ENCODE data around the gene CARNS1. TPM values are rescaled to one million over a fixed set of nuclear protein-coding genes. Genes with fewer than 3 reads are reported as not detected.

The CARNS1 gene
- polyA plus RNA-seq, 1 donor from 2014 or later = not detected

DNA sequence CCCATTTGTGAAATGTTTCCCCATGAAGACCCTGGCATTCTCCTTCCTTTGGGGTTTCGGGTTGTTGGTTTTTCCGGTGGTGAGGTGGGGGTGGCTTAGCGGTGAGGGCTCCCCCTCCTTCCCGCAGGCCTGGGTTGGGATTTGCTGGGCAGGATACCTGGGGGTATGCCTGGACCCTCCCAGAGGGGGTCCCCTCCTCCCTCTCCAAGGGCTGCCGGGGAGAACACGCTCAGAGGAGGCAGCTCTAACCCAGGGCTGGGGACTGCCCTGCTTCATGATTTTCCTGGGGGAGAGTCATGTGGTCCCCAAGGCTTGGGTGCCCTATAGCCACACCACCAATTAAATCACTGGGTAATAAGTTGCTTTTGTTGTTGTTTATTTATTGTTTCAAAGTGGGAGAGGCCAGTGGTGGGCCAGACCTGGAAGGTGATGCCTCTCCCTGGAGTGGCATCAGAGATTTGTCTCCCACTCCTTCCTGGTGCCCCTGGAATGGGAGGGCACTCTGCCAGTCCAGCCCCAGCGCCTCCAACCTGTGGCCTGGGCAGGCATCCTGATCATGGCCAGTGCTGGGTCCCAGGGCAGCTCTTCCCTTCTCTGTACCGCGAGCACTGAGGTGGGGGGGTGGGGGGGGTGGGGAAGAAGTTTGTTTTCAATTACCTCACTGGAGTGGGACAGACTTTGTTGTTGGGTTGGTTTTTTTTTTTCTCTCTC, 40.8 kb upstream of the CARNS1 start:
- Histone ChIP-seq H3K27ac (ENCODE audit: low read length) (no peak overlapping the region), H3K79me2 (replicated peaks; ENCODE audit: insufficient read depth, low read length) (no peaks in the 10 kb centered on the region), H3K9me2 (ENCODE audit: insufficient read depth, low read length) (no peaks in the 10 kb centered on the region), H2AFZ (ENCODE audit: low read depth, low read length) (no peak overlapping the region), H4K20me1 (ENCODE audit: insufficient read depth) (no peaks in the 10 kb centered on the region), H3K4me3 (ENCODE audit: low read length) (no peak overlapping the region), H3K36me3 (ENCODE audit: insufficient read depth, low read length) (no peaks in the 10 kb centered on the region), H3K9me3 (ENCODE audit: low read length) (no peaks in the 10 kb centered on the region), H3K9ac (ENCODE audit: low read length) (no peak overlapping the region), H3F3A (ENCODE audit: insufficient read depth, low read length, poor library complexity, severe bottlenecking) (no peaks in the 10 kb centered on the region), H3K27me3 (ENCODE audit: insufficient read depth, low read depth, low read length) (peaks cover 42% of the 10 kb centered on the region), H3K4me2 (ENCODE audit: low read length) (no peak overlapping the region)
- no peak for TF ChIP-seq EZH2 (IDR thresholded peaks at IDR 0.05; ENCODE audit: borderline replicate concordance, insufficient read depth, low read length, poor library complexity, severe bottlenecking)
- TF ChIP-seq, protein P1, sequence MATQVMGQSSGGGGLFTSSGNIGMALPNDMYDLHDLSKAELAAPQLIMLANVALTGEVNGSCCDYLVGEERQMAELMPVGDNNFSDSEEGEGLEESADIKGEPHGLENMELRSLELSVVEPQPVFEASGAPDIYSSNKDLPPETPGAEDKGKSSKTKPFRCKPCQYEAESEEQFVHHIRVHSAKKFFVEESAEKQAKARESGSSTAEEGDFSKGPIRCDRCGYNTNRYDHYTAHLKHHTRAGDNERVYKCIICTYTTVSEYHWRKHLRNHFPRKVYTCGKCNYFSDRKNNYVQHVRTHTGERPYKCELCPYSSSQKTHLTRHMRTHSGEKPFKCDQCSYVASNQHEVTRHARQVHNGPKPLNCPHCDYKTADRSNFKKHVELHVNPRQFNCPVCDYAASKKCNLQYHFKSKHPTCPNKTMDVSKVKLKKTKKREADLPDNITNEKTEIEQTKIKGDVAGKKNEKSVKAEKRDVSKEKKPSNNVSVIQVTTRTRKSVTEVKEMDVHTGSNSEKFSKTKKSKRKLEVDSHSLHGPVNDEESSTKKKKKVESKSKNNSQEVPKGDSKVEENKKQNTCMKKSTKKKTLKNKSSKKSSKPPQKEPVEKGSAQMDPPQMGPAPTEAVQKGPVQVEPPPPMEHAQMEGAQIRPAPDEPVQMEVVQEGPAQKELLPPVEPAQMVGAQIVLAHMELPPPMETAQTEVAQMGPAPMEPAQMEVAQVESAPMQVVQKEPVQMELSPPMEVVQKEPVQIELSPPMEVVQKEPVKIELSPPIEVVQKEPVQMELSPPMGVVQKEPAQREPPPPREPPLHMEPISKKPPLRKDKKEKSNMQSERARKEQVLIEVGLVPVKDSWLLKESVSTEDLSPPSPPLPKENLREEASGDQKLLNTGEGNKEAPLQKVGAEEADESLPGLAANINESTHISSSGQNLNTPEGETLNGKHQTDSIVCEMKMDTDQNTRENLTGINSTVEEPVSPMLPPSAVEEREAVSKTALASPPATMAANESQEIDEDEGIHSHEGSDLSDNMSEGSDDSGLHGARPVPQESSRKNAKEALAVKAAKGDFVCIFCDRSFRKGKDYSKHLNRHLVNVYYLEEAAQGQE (IDR thresholded peaks at IDR 0.05; ENCODE audit: borderline replicate concordance) = no peak
- TF ChIP-seq, protein P2, sequence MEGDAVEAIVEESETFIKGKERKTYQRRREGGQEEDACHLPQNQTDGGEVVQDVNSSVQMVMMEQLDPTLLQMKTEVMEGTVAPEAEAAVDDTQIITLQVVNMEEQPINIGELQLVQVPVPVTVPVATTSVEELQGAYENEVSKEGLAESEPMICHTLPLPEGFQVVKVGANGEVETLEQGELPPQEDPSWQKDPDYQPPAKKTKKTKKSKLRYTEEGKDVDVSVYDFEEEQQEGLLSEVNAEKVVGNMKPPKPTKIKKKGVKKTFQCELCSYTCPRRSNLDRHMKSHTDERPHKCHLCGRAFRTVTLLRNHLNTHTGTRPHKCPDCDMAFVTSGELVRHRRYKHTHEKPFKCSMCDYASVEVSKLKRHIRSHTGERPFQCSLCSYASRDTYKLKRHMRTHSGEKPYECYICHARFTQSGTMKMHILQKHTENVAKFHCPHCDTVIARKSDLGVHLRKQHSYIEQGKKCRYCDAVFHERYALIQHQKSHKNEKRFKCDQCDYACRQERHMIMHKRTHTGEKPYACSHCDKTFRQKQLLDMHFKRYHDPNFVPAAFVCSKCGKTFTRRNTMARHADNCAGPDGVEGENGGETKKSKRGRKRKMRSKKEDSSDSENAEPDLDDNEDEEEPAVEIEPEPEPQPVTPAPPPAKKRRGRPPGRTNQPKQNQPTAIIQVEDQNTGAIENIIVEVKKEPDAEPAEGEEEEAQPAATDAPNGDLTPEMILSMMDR (IDR thresholded peaks at IDR 0.05; ENCODE audit: poor library complexity, severe bottlenecking) = no peak
- no peak for TF ChIP-seq MXI1 (conservative IDR thresholded peaks at IDR 0.05; ENCODE audit: poor library complexity, severe bottlenecking)
- TF ChIP-seq POLR2AphosphoS5 (IDR thresholded peaks at IDR 0.05) = no peak
- no peak for TF ChIP-seq RAD21 (conservative IDR thresholded peaks at IDR 0.05)
- TF ChIP-seq EP300 (conservative IDR thresholded peaks at IDR 0.05; ENCODE audit: poor library complexity, severe bottlenecking) = no peak
- TF ChIP-seq TAF1 (IDR thresholded peaks at IDR 0.05; ENCODE audit: low read depth) = no peak

DNA sequence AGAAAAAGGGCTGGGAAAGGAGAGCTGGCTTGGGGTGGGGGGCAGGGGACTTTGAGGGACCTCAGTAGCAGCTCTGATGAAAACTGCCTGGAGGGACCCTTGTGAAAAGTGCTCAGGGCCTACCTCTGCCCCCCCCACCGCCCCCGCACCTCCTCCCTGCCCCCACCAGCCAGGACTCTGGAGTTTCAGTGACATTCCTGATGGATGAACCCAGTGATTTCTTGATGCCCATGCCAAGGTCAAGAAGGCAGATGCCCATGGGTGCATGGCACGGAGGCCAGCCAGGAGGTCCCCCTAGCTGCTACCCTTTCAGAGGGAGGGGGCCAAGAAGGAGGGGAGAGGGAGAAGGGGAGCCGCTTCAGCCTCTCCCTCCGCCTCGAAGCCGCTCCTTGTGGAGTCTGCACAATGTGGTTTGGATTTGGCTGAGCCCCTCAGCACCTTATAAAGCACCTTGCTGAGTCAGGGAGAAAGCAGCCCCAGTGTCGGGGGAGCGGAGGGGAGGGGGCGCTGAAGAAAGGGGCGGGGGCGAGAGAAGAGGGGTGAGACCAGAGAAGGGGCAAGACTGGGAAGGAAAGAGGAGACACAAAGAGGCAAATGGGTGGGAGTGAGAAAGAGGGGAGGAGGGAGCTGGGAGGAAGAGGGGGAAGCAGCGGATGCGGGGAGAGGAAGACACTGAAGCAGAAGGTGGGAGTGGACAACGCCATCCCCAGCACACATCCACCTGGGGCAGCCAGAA, 40.0 kb upstream of the CARNS1 start:
- no peaks in the 10 kb centered on the region for H3F3A ChIP-seq (ENCODE audit: insufficient read depth, low read length, poor library complexity, severe bottlenecking)
- no peaks in the 10 kb centered on the region for H3K79me2 ChIP-seq (replicated peaks; ENCODE audit: insufficient read depth, low read length)
- no peaks in the 10 kb centered on the region for H3K9me3 ChIP-seq (ENCODE audit: low read length)
- no peaks in the 10 kb centered on the region for H3K9me2 ChIP-seq (ENCODE audit: insufficient read depth, low read length)
- H3K36me3 ChIP-seq (ENCODE audit: insufficient read depth, low read length) = no peaks in the 10 kb centered on the region
- H3K4me2 ChIP-seq (ENCODE audit: low read length) = no peak overlapping the region
- TF ChIP-seq POLR2AphosphoS5 (IDR thresholded peaks at IDR 0.05) = no peak
- no peak for TF ChIP-seq MXI1 (conservative IDR thresholded peaks at IDR 0.05; ENCODE audit: poor library complexity, severe bottlenecking)
- no peak for TF ChIP-seq TAF1 (IDR thresholded peaks at IDR 0.05; ENCODE audit: low read depth)
- no peak for TF ChIP-seq RAD21 (conservative IDR thresholded peaks at IDR 0.05)
- TF ChIP-seq EP300 (conservative IDR thresholded peaks at IDR 0.05; ENCODE audit: poor library complexity, severe bottlenecking) = no peak
- TF ChIP-seq, protein P2 (IDR thresholded peaks at IDR 0.05; ENCODE audit: poor library complexity, severe bottlenecking) = no peak
- TF ChIP-seq SMC3 (conservative IDR thresholded peaks at IDR 0.05; ENCODE audit: poor library complexity) = no peak
- TF ChIP-seq, protein P1 (IDR thresholded peaks at IDR 0.05; ENCODE audit: borderline replicate concordance) = no peak
- TF ChIP-seq EZH2 (IDR thresholded peaks at IDR 0.05; ENCODE audit: borderline replicate concordance, insufficient read depth, low read length, poor library complexity, severe bottlenecking) = no peak
- no peak overlapping the region for H3K9ac ChIP-seq (ENCODE audit: low read length)
- H2AFZ ChIP-seq (ENCODE audit: low read depth, low read length) = no peak overlapping the region
- H3K27me3 ChIP-seq (ENCODE audit: insufficient read depth, low read depth, low read length) = peaks cover 42% of the 10 kb centered on the region
- no peak overlapping the region for H3K4me3 ChIP-seq (ENCODE audit: low read length)
- no peak overlapping the region for H3K27ac ChIP-seq (ENCODE audit: low read length)
- H4K20me1 ChIP-seq (ENCODE audit: insufficient read depth) = no peaks in the 10 kb centered on the region

Measured in neural cell (in vitro differentiated cells).